ENCODE measurements around the gene CMSS1.
A peak's percentile ranks its signal among the peaks of the same experiment; 100 is the strongest.

CMSS1 gene

GRCh38 chr3:99875929-99876841, 58.5 kb downstream of the CMSS1 start:
- peak; percentile 57 to 64 for DNase-seq

- DNase-seq: no peak
These were observed 59.4 kb downstream of the CMSS1 start for GRCh38 chr3:99877031-99877579.

GRCh38 chr3:99878005-99878404, 60.3 kb downstream of the CMSS1 start:
- no peak for DNase-seq

- no peak for DNase-seq
These were observed 61.6 kb downstream of the CMSS1 start for GRCh38 chr3:99879275-99879674.

- DNase-seq: no peak
These were observed 63.5 kb downstream of the CMSS1 start for GRCh38 chr3:99881121-99881524.

GRCh38 chr3:99882436-99883137, 64.9 kb downstream of the CMSS1 start:
- DNase-seq: no peak

GRCh38 chr3:99883138-99883461, 65.4 kb downstream of the CMSS1 start:
- no peak for DNase-seq

- no peak for DNase-seq
These were observed 66.0 kb downstream of the CMSS1 start for GRCh38 chr3:99883693-99884092.

GRCh38 chr3:99884484-99884883, 66.8 kb downstream of the CMSS1 start:
- DNase-seq: no peak

- no peak for DNase-seq
These were observed 67.4 kb downstream of the CMSS1 start for GRCh38 chr3:99885085-99885484.

- DNase-seq: no peak
These were observed 68.2 kb downstream of the CMSS1 start for GRCh38 chr3:99885851-99886250.

- DNase-seq: no peak
These were observed 74.1 kb downstream of the CMSS1 start for GRCh38 chr3:99891610-99892285.

- DNase-seq: no peak
These were observed 74.7 kb downstream of the CMSS1 start for GRCh38 chr3:99892332-99892731.

GRCh38 chr3:99895131-99895696, 77.6 kb downstream of the CMSS1 start:
- no peak for DNase-seq

GRCh38 chr3:99895703-99896441, 78.2 kb downstream of the CMSS1 start:
- peak; percentile 38 to 62 for DNase-seq

GRCh38 chr3:99896482-99896881, 78.8 kb downstream of the CMSS1 start:
- DNase-seq: no peak

GRCh38 chr3:99899603-99900002, 81.9 kb downstream of the CMSS1 start:
- DNase-seq: no peak

- no peak for DNase-seq
These were observed 82.6 kb downstream of the CMSS1 start for GRCh38 chr3:99900248-99900647.

GRCh38 chr3:99901200-99901926, 83.7 kb downstream of the CMSS1 start:
- peak; percentile 30 to 55 for DNase-seq

GRCh38 chr3:99902091-99902490, 84.4 kb downstream of the CMSS1 start:
- DNase-seq: no peak

- no peak for DNase-seq
These were observed 86.2 kb downstream of the CMSS1 start for GRCh38 chr3:99903869-99904268.
